ENCODE measurements around the gene MMP24. TPM values are rescaled to one million over a fixed set of nuclear protein-coding genes. Genes with fewer than 3 reads are reported as not detected.
A peak's percentile ranks its signal among the peaks of the same experiment; 100 is the strongest.
"Not testable (repeated sequence)": the region's sequence is repeated elsewhere in the genome, so short reads cannot be mapped to it uniquely, and the experiment has no call there.

MMP24 gene
- total and polyA plus RNA-seq, 2 experiments from 2014 or later, result 0.70 to 8.5 TPM

- 73 to 77% methylated on average over 9 of the region's 9 CpGs for WGBS, 2 experiments (ENCODE audit: low coverage in 1 of 2, low lambda C conversion rate in 2 of 2, missing lambda C conversion rate in 2 of 2)
- in situ Hi-C loops (cut with MboI), result no loop called here
- DNase-seq, result no peak
Measured at GRCh38 chr20:35192118-35192872, 34.2 kb upstream of the MMP24 start.

GRCh38 chr20:35193031-35193791, 33.3 kb upstream of the MMP24 start:
- H3K27ac ChIP-seq; H3K4me1 ChIP-seq (ENCODE audit: insufficient read depth); H3K27me3 ChIP-seq (replicated peaks; ENCODE audit: insufficient read depth); H4K20me1 ChIP-seq (ENCODE audit: insufficient read depth); H3K9me3 ChIP-seq (ENCODE audit: low read depth); H2AFZ ChIP-seq; H3K79me2 ChIP-seq (ENCODE audit: insufficient read depth); H3K36me3 ChIP-seq (ENCODE audit: low read depth); DNase-seq; H3K9me2 ChIP-seq (ENCODE audit: insufficient read depth); H3F3A ChIP-seq (ENCODE audit: insufficient read depth); H3K4me2 ChIP-seq (ENCODE audit: unreplicated experiment); in situ Hi-C loops (cut with MboI); H3K4me3 ChIP-seq; H3K9ac ChIP-seq: not testable (repeated sequence)
- WGBS, 2 experiments (ENCODE audit: low coverage in 1 of 2, low lambda C conversion rate in 2 of 2, missing lambda C conversion rate in 2 of 2), result 87 to 90% methylated on average over 9 of the region's 9 CpGs

More at GRCh38 chr20:35192118-35192872, 34.2 kb upstream of the MMP24 start:
- H3K9me2 ChIP-seq (ENCODE audit: insufficient read depth), result no peaks in the 10 kb centered on the region
- no peak overlapping the region for H3K27ac ChIP-seq
- TF ChIP-seq EZH2 (IDR thresholded peaks at IDR 0.05; ENCODE audit: insufficient read depth, poor library complexity, severe bottlenecking) (no peak), EZH2phosphoT487 (IDR thresholded peaks at IDR 0.05; ENCODE audit: insufficient read depth, low read depth) (no peak)
- no peaks in the 10 kb centered on the region for H3F3A ChIP-seq (ENCODE audit: insufficient read depth)
- no peaks in the 10 kb centered on the region for H3K27me3 ChIP-seq (replicated peaks; ENCODE audit: insufficient read depth)
- H3K4me1 ChIP-seq (ENCODE audit: insufficient read depth), result no peaks in the 10 kb centered on the region
- no peak overlapping the region for H3K4me3 ChIP-seq
- H3K9me3 ChIP-seq (ENCODE audit: low read depth), result no peaks in the 10 kb centered on the region
- H3K4me2 ChIP-seq (ENCODE audit: unreplicated experiment), result no peak overlapping the region
- no peak overlapping the region for H2AFZ ChIP-seq
- no peaks in the 10 kb centered on the region for H3K79me2 ChIP-seq (ENCODE audit: insufficient read depth)
- H3K36me3 ChIP-seq (ENCODE audit: low read depth), result no peaks in the 10 kb centered on the region
- no peaks in the 10 kb centered on the region for H4K20me1 ChIP-seq (ENCODE audit: insufficient read depth)
- H3K9ac ChIP-seq, result no peak overlapping the region

DNA sequence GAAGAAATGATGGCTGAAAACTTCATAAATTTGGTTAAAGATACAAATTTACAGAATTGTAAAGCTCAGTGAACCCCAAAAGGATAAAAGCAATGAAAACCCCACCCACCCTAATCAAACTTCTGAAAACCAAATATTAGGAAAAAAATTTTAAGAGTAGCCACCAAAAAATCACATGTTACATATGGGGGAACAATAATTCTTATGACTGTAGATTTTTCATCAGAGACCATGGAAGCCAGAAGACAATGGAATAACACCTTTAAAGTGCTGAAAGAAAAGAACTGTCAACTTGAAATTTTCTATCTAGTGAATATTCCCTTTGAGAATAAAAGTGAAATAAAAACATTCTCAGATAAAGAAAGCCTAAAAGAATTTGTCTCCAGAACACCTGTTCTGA, 30.2 kb upstream of the MMP24 start:
- Histone ChIP-seq H4K20me1 (ENCODE audit: insufficient read depth) (no peaks in the 10 kb centered on the region), H3K79me2 (ENCODE audit: insufficient read depth) (no peaks in the 10 kb centered on the region), H3K9me3 (ENCODE audit: low read depth) (peaks cover 3% of the 10 kb centered on the region), H3K4me2 (ENCODE audit: unreplicated experiment) (no peak overlapping the region), H3K4me1 (ENCODE audit: insufficient read depth) (peaks cover 15% of the 10 kb centered on the region), H3K36me3 (ENCODE audit: low read depth) (no peaks in the 10 kb centered on the region), H3K9ac (no peak overlapping the region), H3K27me3 (replicated peaks; ENCODE audit: insufficient read depth) (no peaks in the 10 kb centered on the region), H3K4me3 (no peak overlapping the region), H2AFZ (no peak overlapping the region), H3K9me2 (ENCODE audit: insufficient read depth) (no peaks in the 10 kb centered on the region), H3F3A (ENCODE audit: insufficient read depth) (peaks cover 22% of the 10 kb centered on the region), H3K27ac (no peak overlapping the region)
- TF ChIP-seq EZH2 (IDR thresholded peaks at IDR 0.05; ENCODE audit: insufficient read depth, poor library complexity, severe bottlenecking), result no peak
- no peak for TF ChIP-seq EZH2phosphoT487 (IDR thresholded peaks at IDR 0.05; ENCODE audit: insufficient read depth, low read depth)
- in situ Hi-C loops (cut with MboI), result no loop called here
- DNase-seq, result peak; percentile 8

DNA sequence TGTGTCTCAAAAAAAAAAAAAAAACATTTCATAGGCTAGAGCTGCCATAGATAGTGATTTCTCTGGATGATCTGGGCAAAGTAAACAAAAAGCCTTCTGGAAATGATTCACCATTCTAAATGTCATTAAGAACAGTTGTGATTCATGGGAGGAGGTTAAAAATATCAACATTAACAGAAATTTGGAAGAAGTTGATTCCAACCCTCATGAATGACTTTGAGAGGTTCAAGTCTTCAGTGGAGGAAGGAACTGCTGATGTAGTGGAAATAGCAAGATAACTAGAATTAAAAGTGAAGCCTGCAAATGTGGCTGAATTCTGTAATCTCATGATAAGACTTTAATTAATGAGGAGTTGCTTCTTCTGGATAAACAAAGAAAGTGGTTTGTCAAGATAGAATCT, 26.8 kb upstream of the MMP24 start:
- Histone ChIP-seq H3K4me1 (ENCODE audit: insufficient read depth) (peaks cover 15% of the 10 kb centered on the region), H4K20me1 (ENCODE audit: insufficient read depth) (no peaks in the 10 kb centered on the region), H3K4me3 (peak overlapping the region; percentile 12), H3K79me2 (ENCODE audit: insufficient read depth) (no peaks in the 10 kb centered on the region), H3K9me3 (ENCODE audit: low read depth) (peaks cover 3% of the 10 kb centered on the region), H3F3A (ENCODE audit: insufficient read depth) (peaks cover 22% of the 10 kb centered on the region), H3K27me3 (replicated peaks; ENCODE audit: insufficient read depth) (no peaks in the 10 kb centered on the region), H3K27ac (peak overlapping the region; percentile 79), H3K9me2 (ENCODE audit: insufficient read depth) (no peaks in the 10 kb centered on the region), H3K36me3 (ENCODE audit: low read depth) (no peaks in the 10 kb centered on the region), H3K9ac (peak overlapping the region; percentile 20; the same call in 1 of the 2 replicates), H3K4me2 (ENCODE audit: unreplicated experiment) (peak overlapping the region; percentile 64), H2AFZ (no peak overlapping the region)
- TF ChIP-seq EZH2 (IDR thresholded peaks at IDR 0.05; ENCODE audit: insufficient read depth, poor library complexity, severe bottlenecking) (no peak), EZH2phosphoT487 (IDR thresholded peaks at IDR 0.05; ENCODE audit: insufficient read depth, low read depth) (no peak)
- DNase-seq, result peak; percentile 72
- in situ Hi-C loops (cut with MboI), result loop anchor here (25.0 kb wide), 1 partner anchor 362 kb away; the partner anchor contains the start of gene NCOA6
